HEK293 (cell line): ENCODE data around the gene C1QL4.

ENCODE experiments used
- MEIS1 ChIP-seq: sonication (generic); formaldehyde crosslinking; IDR thresholded peaks from 2 replicates; pipeline ENCODE4 v1.8.1; 2022; ENCODE audit warnings: missing genetic modification reagents, mild to moderate bottlenecking, borderline replicate concordance
- ZNF175 ChIP-seq: fragments of 450-650 bp; formaldehyde crosslinking; IDR thresholded peaks from 2 replicates; pipeline ENCODE4 v1.5.1; 2016; ENCODE audit warnings: missing biosample characterization, missing genetic modification characterization
- ZNF335 ChIP-seq: fragments of 450-650 bp; formaldehyde crosslinking; conservative IDR thresholded peaks from 2 replicates; pipeline ENCODE4 v1.5.1; 2016; ENCODE audit warnings: missing biosample characterization, missing genetic modification characterization
- ZNF350 ChIP-seq: fragments of 450-650 bp; formaldehyde crosslinking; IDR thresholded peaks from 2 replicates; pipeline ENCODE4 v1.5.0; 2017; ENCODE audit warnings: missing biosample characterization, mild to moderate bottlenecking, missing genetic modification characterization
- ZNF561 ChIP-seq: fragments of 450-650 bp; IDR thresholded peaks from 2 replicates; pipeline ENCODE4 v1.5.1; 2018; ENCODE audit warnings: missing biosample characterization, missing genetic modification characterization, borderline replicate concordance
- ZNF658 ChIP-seq: fragments of 450-650 bp; formaldehyde crosslinking; IDR thresholded peaks from 2 replicates; pipeline ENCODE4; 2016; ENCODE audit warnings: missing biosample characterization, missing genetic modification characterization
- TF ChIP-seq, protein P1 (sequence below): fragments of 450-650 bp; formaldehyde crosslinking; IDR thresholded peaks from 2 replicates; pipeline ENCODE4 v1.5.1; 2016; ENCODE audit warnings: missing biosample characterization, missing genetic modification characterization
- TF ChIP-seq, protein P2 (sequence below): fragments of 450-650 bp; formaldehyde crosslinking; IDR thresholded peaks from 2 replicates; pipeline ENCODE4 v1.5.1; 2016; ENCODE audit warnings: missing biosample characterization, missing genetic modification characterization
- TF ChIP-seq, protein P3 (sequence below): fragments of 450-650 bp; formaldehyde crosslinking; IDR thresholded peaks from 2 replicates; pipeline ENCODE4 v1.5.1; 2016; ENCODE audit warnings: missing biosample characterization, missing genetic modification characterization

DNA sequence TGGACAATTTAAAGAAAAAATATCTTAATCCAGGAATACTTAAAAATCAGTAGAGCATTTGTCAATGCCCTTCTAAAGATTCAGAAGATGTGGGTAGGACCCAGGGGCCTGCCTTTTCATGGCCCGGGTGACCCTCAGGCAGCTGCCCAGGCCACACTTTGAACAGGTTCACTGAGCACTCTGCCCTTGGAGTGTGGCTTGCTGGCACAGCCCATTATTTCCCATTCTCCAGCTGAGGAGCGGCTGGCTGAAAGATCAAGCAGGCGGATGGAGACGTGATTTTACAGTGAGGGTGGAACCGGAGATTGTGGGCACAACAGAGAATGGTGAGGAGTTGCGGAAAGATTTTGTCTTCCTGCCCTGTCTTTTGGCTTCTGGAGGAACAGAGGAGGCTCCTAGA is 49.1 kb downstream of the C1QL4 start:
- no peak for TF ChIP-seq ZNF175 (tag by site-specific recombination)
- TF ChIP-seq, protein P1, sequence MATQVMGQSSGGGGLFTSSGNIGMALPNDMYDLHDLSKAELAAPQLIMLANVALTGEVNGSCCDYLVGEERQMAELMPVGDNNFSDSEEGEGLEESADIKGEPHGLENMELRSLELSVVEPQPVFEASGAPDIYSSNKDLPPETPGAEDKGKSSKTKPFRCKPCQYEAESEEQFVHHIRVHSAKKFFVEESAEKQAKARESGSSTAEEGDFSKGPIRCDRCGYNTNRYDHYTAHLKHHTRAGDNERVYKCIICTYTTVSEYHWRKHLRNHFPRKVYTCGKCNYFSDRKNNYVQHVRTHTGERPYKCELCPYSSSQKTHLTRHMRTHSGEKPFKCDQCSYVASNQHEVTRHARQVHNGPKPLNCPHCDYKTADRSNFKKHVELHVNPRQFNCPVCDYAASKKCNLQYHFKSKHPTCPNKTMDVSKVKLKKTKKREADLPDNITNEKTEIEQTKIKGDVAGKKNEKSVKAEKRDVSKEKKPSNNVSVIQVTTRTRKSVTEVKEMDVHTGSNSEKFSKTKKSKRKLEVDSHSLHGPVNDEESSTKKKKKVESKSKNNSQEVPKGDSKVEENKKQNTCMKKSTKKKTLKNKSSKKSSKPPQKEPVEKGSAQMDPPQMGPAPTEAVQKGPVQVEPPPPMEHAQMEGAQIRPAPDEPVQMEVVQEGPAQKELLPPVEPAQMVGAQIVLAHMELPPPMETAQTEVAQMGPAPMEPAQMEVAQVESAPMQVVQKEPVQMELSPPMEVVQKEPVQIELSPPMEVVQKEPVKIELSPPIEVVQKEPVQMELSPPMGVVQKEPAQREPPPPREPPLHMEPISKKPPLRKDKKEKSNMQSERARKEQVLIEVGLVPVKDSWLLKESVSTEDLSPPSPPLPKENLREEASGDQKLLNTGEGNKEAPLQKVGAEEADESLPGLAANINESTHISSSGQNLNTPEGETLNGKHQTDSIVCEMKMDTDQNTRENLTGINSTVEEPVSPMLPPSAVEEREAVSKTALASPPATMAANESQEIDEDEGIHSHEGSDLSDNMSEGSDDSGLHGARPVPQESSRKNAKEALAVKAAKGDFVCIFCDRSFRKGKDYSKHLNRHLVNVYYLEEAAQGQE (tag by site-specific recombination): no peak
- TF ChIP-seq ZNF561 (tag by site-specific recombination): no peak
- TF ChIP-seq ZNF350 (tag by site-specific recombination): no peak
- no peak for TF ChIP-seq ZNF658 (tag by site-specific recombination)
- TF ChIP-seq, protein P2, sequence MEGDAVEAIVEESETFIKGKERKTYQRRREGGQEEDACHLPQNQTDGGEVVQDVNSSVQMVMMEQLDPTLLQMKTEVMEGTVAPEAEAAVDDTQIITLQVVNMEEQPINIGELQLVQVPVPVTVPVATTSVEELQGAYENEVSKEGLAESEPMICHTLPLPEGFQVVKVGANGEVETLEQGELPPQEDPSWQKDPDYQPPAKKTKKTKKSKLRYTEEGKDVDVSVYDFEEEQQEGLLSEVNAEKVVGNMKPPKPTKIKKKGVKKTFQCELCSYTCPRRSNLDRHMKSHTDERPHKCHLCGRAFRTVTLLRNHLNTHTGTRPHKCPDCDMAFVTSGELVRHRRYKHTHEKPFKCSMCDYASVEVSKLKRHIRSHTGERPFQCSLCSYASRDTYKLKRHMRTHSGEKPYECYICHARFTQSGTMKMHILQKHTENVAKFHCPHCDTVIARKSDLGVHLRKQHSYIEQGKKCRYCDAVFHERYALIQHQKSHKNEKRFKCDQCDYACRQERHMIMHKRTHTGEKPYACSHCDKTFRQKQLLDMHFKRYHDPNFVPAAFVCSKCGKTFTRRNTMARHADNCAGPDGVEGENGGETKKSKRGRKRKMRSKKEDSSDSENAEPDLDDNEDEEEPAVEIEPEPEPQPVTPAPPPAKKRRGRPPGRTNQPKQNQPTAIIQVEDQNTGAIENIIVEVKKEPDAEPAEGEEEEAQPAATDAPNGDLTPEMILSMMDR: no peak
- TF ChIP-seq ZNF335 (tag by site-specific recombination): no peak
- TF ChIP-seq, protein P3, sequence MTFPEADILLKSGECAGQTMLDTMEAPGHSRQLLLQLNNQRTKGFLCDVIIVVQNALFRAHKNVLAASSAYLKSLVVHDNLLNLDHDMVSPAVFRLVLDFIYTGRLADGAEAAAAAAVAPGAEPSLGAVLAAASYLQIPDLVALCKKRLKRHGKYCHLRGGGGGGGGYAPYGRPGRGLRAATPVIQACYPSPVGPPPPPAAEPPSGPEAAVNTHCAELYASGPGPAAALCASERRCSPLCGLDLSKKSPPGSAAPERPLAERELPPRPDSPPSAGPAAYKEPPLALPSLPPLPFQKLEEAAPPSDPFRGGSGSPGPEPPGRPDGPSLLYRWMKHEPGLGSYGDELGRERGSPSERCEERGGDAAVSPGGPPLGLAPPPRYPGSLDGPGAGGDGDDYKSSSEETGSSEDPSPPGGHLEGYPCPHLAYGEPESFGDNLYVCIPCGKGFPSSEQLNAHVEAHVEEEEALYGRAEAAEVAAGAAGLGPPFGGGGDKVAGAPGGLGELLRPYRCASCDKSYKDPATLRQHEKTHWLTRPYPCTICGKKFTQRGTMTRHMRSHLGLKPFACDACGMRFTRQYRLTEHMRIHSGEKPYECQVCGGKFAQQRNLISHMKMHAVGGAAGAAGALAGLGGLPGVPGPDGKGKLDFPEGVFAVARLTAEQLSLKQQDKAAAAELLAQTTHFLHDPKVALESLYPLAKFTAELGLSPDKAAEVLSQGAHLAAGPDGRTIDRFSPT: no peak
- no peak for TF ChIP-seq MEIS1 (CRISPR knock-in tag)
